Daoy (cell line): ENCODE data around the gene PCDHA1. TPM values are rescaled to one million over a fixed set of nuclear protein-coding genes. Genes with fewer than 3 reads are reported as not detected.
"Not testable (repeated sequence)": the region's sequence is repeated elsewhere in the genome, so short reads cannot be mapped to it uniquely, and the experiment has no call there.

Experiments used
- DNase-seq: peaks from one replicate; pipeline ENCODE4 v3.0.0-alpha.2; 2015; ENCODE audit warnings: low read depth
- total RNA-seq: library from RNA; depleted of rRNA; stranded (reverse); fragments of >200 nt; shearing (Covaris generic); gene quantifications from 2 replicates; pipeline ENCODE4 v1.2.3, GENCODE V29; 2014; rRNA removed

PCDHA1 gene
- total RNA-seq, result 0.42 and 1.2 TPM in 2 replicates

DNA sequence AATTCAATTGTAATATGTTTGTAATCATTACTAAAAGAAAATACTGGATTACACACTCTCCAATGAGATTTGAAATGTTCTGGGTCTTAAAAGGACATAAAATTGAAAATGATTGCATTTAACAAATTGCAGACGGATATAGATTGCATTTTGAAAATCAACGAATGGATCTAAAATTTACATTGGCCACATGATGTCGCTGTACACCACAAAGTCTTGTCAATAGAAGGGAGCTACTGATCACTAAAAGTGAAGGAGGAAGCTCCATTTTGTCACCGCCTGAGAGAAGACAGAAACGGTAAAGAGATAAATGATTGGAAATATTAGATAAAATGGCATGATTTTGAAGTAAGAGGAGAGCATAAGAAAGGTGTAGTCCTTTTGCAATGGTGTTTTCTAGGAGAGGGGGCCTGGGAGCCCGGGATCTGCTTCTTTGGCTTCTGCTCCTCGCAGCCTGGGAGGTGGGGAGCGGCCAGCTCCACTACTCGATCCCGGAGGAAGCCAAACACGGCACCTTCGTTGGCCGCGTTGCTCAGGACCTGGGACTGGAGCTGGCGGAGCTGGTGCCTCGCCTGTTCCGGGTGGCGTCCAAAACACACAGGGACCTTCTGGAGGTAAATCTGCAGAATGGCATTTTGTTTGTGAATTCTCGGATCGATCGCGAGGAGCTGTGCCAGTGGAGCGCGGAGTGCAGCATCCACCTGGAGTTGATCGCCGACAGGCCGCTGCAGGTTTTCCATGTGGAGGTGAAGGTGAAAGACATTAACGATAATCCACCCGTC lies at the start of gene PCDHA1:
Gene PCDHA1 (plus strand): TSS at position 236 of the 782 bp plus-strand sequence.
- DNase-seq, result peak; percentile 40

DNA sequence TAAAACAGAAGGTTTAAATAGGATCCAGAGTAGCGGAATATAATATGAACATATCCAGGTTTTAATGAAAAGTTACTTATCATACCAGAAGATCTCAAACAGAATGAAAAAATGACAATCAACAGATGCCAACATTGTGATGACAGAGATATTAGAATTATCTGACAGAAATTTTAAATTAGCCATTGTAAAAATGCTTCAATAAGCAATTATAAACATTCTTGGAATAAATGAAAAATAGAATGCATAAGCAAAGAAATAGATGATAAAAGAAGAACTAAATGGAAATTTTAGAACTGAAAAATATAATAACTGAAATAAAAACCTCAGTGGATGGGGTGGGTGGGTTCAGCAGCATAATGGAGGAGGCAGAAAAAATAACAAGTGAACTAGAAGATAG lies 48.5 kb upstream of the PCDHA1 start:
- DNase-seq, result no peak

DNA sequence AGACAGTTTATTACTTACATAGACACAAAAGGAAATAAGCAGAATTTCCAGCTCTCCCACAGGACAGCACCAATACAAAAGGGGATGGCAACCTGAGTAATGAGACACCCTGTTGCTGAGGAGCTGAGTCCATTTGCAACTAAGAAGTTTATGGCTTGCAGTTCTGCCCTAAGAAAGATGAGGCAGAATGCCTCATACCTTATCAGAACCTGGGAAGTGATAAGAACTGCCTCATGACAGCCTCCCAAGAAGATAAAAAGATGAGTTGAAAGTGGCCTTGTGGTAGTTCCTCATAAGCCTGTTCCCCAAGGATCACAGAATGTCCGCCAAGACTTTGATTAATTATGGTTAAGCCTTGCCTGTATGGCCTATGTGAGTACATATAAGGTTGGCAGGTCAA lies 44.0 kb upstream of the PCDHA1 start:
- no peak for DNase-seq

DNA sequence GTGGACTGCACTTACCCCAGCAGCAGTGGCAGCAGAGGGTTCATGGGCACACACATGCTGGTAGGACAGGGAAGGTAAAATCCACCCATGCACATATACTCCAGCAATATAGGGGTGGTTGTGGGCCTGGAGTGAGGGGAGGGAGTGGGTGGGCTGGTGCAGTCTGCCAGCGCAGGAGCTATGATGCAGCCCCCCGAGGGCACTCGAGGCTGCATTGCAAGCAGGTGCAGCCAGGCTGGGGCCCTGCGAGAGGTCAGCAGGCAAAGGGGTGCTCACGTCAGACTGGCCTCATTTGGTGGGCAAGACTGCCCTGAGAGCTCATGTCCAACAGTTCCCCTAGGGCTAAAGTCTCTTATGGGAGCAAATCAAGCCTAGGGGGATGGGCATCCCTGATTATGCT lies 32.4 kb upstream of the PCDHA1 start:
- no peak for DNase-seq

DNA sequence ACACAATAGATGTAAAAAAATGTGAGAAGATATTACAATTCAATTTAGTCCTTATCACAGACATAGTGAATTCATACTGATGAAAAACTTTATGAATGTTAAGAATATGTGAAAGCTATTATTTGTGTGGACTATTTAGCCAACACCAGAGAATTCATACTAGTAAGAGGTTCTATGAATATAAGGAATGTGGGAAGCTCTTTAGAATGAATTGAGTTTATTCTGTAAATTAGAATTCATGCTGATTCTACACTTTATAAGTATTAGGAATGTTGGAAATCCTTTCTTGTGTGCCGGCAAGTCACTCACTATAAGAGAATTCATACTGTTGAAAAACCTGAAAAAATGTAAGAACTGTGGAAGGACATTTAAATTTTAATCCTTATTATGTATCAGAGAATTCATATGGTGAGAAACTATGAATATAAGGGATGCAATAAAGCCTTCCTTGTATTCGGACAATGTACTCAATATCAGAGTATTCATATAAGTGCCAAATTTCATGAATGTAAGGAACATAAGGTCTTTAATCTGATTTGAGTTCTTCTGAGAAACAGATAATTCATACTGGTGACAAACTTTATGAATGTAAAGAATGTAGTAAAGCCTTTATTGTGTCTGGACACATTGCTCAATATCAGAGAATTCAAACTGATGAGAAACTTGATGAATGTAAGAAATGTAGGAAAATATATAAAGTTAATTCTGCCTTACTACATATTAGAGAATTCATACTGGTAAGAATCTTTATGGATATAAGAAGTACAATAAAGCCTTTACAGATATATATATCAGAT lies 21.6 kb upstream of the PCDHA1 start:
- no peak for DNase-seq

DNA sequence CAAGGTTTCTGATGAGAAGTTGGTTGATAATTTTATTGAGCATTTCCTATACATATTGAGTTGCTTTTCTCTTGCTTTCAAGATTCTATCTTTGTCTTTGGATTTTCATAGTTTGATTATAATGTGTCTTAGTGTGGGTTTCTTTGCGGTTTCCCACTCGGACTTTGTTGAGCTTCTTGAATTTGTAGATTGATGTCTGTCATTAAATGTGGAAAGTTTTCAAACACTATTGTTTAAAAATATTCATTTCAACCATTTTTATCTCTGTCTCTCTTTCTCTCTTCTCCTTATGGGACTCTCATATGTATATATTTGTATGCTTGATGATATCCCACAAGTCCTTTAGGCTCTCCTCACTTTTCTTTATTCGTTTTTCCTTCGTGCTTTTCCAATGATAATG lies 18.5 kb upstream of the PCDHA1 start:
- no peak for DNase-seq

DNA sequence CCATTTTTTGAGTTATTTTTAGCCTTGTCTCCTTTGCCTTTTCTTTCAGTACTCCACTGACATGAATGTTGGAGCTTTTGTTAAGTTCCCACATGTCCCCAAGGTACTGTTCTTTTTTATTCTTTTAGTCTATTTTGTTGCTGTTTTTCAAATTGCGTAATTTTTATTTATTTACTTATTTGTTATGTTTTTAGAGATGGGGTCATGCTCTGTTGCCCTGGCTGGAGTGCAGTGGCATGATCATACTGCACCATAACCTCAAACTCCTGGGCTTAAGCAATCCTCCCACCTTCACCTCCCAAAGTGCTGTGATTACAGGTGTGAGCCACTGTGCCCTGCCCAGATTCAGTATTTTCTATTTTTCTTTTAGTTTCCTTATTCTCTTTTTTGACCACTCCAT lies 5.4 kb upstream of the PCDHA1 start:
- no peak for DNase-seq

DNA sequence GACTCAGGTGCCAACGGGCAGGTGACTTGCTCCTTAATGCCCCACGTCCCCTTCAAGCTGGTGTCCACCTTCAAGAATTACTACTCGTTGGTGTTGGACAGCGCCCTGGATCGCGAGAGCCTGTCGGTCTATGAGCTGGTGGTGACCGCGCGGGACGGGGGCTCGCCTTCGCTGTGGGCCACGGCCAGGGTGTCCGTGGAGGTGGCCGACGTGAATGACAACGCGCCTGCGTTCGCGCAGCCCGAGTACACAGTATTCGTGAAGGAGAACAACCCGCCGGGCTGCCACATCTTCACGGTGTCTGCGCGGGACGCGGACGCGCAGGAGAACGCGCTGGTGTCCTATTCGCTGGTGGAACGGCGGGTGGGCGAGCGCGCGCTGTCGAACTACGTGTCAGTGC lies 1.5 kb downstream of the PCDHA1 start:
- DNase-seq, result not testable (repeated sequence)

DNA sequence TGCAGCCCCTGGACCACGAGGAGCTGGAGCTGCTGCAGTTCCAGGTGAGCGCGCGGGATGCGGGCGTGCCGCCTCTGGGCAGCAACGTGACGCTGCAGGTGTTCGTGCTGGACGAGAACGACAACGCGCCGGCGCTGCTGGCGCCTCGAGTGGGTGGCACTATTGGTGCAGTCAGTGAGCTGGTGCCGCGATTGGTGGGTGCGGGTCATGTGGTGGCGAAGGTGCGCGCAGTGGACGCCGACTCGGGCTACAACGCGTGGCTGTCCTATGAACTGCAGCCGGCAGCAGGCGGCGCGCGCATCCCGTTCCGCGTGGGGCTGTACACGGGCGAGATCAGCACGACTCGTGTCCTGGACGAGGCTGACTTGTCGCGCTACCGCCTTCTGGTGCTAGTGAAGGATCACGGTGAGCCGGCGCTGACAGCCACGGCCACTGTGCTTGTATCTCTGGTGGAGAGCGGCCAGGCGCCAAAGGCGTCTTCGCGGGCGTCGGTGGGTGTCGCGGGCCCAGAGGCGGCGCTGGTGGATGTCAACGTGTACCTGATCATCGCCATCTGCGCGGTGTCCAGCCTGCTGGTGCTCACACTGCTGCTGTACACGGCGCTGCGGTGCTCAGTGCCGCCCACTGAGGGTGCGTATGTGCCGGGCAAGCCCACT lies 2.0 kb downstream of the PCDHA1 start:
- not testable (repeated sequence) for DNase-seq

DNA sequence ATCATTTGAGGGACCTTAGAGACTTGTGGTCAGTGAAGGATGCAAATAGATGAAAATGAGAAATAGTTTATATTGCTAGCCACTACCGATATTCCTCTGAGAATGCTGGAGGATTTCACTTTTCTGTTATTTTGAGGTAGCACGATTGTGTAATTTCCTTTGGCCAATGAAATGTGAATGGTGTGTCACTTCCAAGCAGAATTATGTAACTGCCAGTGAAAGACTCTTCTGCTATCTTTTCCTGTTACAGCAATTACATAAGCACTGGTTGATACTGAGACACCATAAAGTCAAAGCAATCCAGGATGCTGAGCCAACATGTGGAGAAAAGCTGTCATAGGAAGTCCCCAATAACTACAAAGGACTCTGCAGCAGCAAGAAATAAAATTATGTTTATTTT lies 5.1 kb downstream of the PCDHA1 start:
- no peak for DNase-seq

DNA sequence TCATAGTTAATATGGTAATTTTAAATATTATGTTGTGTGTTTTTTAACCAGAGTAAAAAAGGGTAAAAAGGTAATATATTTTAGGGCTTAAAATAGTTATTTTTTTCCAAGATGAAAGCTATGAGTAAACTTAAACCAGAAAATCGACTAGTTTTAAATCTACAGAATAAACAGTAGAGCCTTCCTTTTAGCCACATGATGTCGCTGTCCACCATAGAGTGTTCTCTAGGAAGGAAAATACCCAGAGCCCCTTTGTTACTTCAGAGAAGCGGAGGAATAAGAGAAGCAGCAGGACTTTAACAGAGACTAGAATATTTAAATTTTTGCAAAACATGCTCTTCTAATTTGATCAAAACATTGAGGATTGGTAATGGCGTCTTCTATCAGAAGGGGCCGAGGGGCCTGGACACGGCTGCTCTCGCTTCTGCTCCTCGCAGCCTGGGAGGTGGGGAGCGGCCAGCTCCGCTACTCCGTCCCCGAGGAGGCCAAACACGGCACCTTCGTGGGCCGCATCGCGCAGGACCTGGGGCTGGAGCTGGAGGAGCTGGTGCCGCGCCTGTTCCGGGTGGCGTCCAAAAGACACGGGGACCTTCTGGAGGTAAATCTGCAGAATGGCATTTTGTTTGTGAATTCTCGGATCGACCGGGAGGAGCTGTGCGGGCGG lies 8.8 kb downstream of the PCDHA1 start, which contains the start of gene PCDHA2:
Gene PCDHA2 (plus strand): TSS at position 258 of the 664 bp plus-strand sequence.
- peak; percentile 57 for DNase-seq

DNA sequence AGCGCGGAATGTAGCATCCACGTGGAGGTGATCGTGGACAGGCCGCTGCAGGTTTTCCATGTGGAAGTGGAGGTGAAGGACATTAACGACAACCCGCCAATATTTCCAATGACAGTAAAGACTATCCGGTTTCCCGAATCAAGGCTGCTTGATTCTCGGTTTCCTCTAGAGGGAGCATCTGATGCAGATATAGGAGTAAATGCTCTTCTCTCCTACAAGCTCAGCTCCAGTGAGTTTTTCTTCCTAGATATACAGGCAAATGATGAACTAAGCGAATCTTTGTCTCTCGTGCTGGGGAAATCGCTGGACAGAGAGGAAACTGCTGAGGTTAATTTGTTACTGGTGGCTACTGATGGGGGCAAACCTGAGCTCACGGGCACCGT lies 9.3 kb downstream of the PCDHA1 start:
- peak; percentile 35 for DNase-seq

DNA sequence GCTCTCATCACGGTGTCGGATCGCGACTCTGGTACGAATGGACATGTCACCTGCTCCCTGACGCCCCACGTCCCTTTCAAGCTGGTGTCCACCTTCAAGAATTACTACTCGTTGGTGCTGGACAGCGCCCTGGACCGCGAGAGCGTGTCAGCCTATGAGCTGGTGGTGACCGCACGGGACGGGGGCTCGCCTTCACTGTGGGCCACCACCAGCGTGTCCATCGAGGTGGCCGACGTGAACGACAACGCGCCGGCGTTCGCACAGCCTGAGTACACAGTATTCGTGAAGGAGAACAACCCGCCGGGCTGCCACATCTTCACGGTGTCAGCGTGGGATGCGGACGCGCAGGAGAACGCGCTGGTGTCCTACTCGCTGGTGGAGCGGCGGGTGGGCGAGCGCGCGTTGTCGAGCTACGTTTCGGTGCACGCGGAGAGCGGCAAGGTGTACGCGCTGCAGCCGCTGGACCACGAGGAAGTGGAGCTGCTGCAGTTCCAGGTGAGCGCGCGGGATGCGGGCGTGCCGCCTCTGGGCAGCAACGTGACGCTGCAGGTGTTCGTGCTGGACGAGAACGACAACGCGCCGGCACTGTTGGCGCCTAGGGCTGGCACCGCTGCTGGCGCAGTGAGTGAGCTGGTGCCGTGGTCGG lies 10.3 kb downstream of the PCDHA1 start:
- not testable (repeated sequence) for DNase-seq

DNA sequence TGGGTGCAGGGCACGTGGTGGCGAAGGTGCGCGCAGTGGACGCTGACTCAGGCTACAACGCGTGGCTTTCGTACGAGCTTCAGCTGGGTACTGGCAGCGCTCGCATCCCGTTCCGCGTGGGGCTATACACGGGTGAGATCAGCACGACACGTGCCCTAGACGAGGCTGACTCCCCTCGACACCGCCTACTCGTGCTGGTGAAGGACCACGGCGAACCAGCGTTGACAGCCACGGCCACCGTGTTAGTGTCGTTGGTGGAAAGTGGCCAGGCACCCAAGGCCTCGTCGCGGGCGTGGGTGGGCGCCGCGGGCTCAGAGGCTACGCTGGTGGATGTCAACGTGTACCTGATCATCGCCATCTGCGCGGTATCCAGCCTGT lies 10.8 kb downstream of the PCDHA1 start:
- DNase-seq, result no peak

DNA sequence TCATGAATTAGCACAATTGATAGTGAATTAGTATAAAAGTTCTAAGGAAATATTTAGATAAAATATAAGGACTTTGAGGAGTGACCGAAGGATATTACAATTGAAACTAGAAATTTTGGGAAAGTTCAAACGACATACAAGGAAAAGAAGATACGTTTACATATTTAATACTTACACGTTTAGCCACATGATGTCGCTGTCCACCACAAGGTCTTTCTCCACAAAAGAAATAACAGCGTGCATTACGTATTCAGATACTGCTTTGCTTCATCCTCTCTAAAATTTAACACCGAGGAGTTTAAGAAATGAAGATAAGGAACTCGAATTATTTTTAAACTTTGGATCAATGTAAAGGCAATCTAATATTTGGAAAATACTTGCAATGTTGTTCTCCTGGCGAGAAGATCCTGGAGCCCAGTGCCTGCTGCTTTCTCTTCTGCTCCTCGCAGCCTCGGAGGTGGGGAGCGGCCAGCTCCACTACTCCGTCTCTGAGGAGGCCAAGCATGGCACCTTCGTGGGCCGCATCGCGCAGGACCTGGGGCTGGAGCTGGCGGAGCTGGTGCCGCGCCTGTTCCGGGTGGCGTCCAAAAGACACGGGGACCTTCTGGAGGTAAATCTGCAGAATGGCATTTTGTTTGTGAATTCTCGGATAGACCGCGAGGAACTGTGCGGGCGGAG lies 15.0 kb downstream of the PCDHA1 start, which contains the start of gene PCDHA3:
Gene PCDHA3 (plus strand): TSS at position 242 of the 678 bp plus-strand sequence.
- DNase-seq, result peak; percentile 33

DNA sequence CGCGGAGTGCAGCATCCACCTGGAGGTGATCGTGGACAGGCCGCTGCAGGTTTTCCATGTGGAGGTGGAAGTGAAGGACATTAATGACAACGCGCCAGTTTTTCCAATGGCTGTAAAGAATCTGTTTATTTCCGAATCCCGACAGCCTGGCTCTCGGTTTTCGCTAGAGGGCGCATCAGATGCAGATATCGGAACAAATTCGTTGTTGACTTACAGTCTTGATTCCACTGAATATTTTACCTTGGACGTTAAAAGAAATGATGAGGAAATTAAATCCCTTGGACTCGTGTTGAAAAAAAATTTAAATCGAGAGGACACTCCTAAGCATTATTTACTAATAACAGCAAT lies 15.5 kb downstream of the PCDHA1 start:
- DNase-seq, result no peak

DNA sequence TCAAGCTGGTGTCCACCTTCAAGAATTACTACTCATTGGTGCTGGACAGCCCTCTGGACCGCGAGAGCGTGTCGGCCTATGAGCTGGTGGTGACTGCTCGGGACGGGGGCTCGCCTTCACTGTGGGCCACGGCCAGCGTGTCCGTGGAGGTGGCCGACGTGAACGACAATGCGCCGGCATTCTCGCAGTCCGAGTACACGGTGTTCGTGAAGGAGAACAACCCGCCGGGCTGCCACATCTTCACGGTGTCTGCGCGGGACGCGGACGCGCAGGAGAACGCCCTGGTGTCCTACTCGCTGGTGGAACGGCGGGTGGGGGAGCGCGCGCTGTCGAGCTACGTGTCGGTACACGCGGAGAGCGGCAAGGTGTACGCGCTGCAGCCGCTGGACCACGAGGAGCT lies 16.4 kb downstream of the PCDHA1 start:
- DNase-seq, result not testable (repeated sequence)

DNA sequence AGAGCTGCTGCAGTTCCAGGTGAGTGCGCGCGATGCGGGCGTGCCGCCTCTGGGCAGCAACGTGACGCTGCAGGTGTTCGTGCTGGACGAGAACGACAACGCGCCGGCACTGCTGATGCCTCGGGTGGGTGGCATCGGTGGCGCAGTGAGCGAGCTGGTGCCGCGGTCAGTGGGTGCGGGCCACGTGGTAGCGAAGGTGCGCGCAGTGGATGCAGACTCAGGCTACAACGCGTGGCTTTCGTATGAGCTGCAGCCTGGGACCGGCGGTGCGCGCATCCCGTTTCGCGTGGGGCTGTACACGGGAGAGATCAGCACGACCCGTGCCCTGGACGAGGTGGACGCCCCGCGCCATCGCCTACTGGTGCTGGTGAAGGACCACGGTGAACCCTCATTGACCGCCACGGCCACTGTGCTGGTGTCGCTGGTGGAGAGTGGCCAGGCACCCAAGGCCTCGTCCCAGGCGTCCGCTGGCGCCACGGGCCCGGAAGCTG lies 16.9 kb downstream of the PCDHA1 start:
- no peak for DNase-seq

DNA sequence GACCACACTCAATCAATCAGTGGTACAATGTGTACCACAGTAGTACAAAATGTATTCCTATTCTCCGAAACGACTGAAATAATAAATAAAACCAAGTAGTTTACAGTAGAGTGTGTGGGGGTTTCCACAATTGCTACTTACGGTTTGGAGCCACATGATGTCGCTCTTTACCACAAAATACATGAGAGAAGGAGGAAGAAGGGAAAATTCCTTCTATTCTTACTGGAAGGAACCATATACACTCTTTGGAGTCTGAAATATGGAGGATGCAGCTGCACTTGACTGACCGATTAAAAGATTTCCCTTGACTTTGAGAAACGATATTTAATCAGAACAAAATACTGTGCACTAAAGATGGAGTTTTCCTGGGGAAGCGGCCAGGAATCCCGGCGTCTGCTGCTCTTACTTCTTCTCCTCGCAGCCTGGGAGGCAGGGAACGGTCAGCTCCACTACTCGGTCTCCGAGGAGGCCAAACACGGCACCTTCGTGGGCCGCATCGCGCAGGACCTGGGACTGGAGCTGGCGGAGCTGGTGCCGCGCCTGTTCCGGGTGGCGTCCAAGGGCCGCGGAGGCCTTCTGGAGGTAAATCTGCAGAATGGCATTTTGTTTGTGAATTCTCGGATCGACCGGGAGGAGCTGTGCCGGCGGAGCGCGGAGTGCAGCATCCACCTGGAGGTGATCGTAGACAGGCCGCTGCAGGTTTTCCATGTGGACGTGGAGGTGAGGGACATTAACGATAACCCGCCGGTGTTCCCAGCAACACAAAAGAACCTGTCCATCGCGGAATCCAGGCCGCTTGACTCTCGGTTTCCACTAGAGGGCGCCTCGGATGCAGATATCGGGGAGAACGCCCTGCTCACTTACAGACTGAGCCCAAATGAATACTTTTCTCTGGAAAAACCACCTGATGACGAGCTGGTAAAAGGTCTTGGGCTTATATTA lies 21.2 kb downstream of the PCDHA1 start, which contains the start of gene PCDHA4:
Gene PCDHA4 (plus strand): TSS at position 235 of the 942 bp plus-strand sequence.
- peak; percentile 76 for DNase-seq
